ENCODE data around the gene HOXC6.

DNA sequence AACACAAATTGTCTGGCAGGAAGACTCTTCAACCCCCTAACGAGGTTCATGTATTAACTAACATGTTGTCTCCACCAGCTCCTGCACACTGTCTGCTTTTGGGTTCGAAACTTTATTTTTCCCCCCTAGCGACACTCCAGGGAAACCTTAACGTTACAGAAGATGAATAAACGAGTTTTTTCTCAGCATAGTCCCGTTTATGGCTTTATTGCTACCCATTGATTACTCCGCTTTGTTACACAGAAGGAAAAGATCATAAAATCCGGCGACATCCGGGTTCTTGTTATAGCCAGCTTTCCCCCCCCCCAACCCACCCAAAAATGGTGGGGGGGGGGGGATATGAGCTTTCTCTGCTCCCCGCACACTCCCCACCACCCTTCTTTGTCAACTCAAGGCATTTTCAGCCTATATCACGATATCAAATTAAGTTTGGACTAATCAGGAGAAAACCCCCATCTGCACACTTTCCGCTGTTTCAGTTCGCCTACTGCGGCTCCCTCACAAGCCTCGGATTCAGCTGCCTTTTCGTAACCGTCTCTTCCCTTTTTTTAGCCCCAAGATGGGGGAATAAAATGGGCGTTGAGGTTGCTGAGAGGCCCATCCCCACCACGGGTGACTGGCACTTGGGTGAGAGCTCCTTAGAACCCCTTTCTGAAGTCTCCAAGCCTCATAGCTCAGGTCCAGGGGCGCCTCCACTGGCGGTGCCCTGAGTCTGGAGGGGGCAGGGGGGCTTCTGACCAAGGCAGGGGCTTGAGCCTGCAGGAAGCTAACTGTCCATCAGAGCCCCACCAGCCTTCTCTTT, 1.4 kb upstream of the HOXC6 start:
- TF ChIP-seq, protein P1, sequence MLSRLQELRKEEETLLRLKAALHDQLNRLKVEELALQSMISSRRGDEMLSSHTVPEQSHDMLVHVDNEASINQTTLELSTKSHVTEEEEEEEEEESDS (CRISPR knock-in tag; IDR thresholded peaks at IDR 0.05; ENCODE audit: borderline replicate concordance): no peak
- no peak for TF ChIP-seq TBP (CRISPR knock-in tag; IDR thresholded peaks at IDR 0.05)
- TF ChIP-seq ZNF121 (CRISPR knock-in tag; IDR thresholded peaks at IDR 0.05): no peak
- no peak for TF ChIP-seq ZNF292 (CRISPR knock-in tag; IDR thresholded peaks at IDR 0.05; ENCODE audit: borderline replicate concordance, low read depth)
- no peak for TF ChIP-seq HNF4A (CRISPR knock-in tag; IDR thresholded peaks at IDR 0.05)

Measured in HepG2 (cell line).